Measurements from ENCODE around the gene POP4.

DNA sequence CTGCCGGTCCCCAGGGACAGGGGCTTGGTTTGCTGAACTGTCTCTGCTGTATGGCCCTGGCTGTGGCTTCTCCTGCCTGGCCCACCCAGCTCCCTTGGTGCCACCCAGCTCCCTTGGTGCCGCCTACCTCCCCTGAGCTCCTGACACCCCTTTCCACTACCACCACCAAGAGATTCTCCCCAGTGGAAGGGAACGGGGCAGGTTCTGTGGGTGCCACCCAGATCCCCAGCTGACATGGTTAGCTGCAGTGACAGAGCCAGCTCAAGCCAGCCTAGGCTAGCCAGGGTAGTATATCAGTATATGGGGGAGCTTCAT lies 28.5 kb upstream of the POP4 start:
- no peak for TF ChIP-seq GATA2 (IDR thresholded peaks at IDR 0.05; ENCODE audit: low read depth, low read length)
- no peak for TF ChIP-seq GATA3 (IDR thresholded peaks at IDR 0.05; ENCODE audit: low read depth, low read length)
